Liver (tissue), 9 donors: ENCODE data around the gene CRIP1. TPM values are rescaled to one million over a fixed set of nuclear protein-coding genes. Genes with fewer than 3 reads are reported as not detected.

Experiments used
- DNase-seq: peaks from one replicate; pipeline ENCODE4 v3.0.0-alpha.2; 2017; ENCODE audit warnings: low spot score
- H3K27ac ChIP-seq, 2 donors: one replicate each; pipeline ENCODE4 v1.7.0; 2013; ENCODE audit warnings: inconsistent platforms in 2 of 2, low read length in 2 of 2, control low read depth in 1 of 2, low read depth in 1 of 2, mild to moderate bottlenecking in 1 of 2
- H3K27me3 ChIP-seq, 4 donors: one replicate each; pipeline versions ENCODE4 v1.6.1 to v1.7.0; 2013; ENCODE audit warnings: low read length in 3 of 4, inconsistent platforms in 1 of 4, mild to moderate bottlenecking in 1 of 4, moderate library complexity in 1 of 4; ENCODE audit not compliant: control insufficient read depth in 4 of 4, insufficient read depth in 4 of 4
- H3K36me3 ChIP-seq, 4 donors: one replicate each; pipeline versions ENCODE4 v1.6.1 to v1.7.0; 2013; ENCODE audit warnings: low read length in 3 of 4, mild to moderate bottlenecking in 3 of 4, low read depth in 1 of 4, moderate library complexity in 1 of 4; ENCODE audit not compliant: control insufficient read depth in 4 of 4, insufficient read depth in 3 of 4
- H3K4me1 ChIP-seq, 4 donors: one replicate each; pipeline versions ENCODE4 v1.6.1 to v1.7.0; 2013; ENCODE audit warnings: low read length in 3 of 4, mild to moderate bottlenecking in 3 of 4, moderate library complexity in 1 of 4; ENCODE audit not compliant: control insufficient read depth in 4 of 4, insufficient read depth in 4 of 4
- H3K4me3 ChIP-seq, 3 donors: one replicate each; pipeline versions ENCODE4 v1.6.1 to v1.7.0; 2013; ENCODE audit warnings: low read length in 3 of 3, control low read depth in 1 of 3, low read depth in 1 of 3, mild to moderate bottlenecking in 1 of 3
- H3K9ac ChIP-seq, 2 donors: one replicate each; pipeline ENCODE4 v1.7.0; 2013; ENCODE audit warnings: low read length in 2 of 2, mild to moderate bottlenecking in 2 of 2, moderate library complexity in 2 of 2, control low read depth in 1 of 2, low read depth in 1 of 2
- H3K9me3 ChIP-seq, 4 donors: one replicate each; pipeline versions ENCODE4 v1.6.1 to v1.7.0; 2013; ENCODE audit warnings: low read length in 3 of 4; ENCODE audit not compliant: control insufficient read depth in 4 of 4
- EGR1 ChIP-seq, 2 donors: IDR thresholded peaks; 2 replicates each; pipeline ENCODE4 v1.6.1; 2016 to 2018; ENCODE audit warnings: antibody characterized with exemption in 2 of 2, low read depth in 2 of 2
- FOXA1 ChIP-seq: IDR thresholded peaks from 2 replicates; pipeline ENCODE4 v1.6.1; 2016; ENCODE audit warnings: antibody characterized with exemption
- FOXA2 ChIP-seq: IDR thresholded peaks from 2 replicates; pipeline ENCODE4 v1.6.1; 2016; ENCODE audit warnings: antibody characterized with exemption
- GABPA ChIP-seq, 2 donors: IDR thresholded peaks in 1 of 2; conservative IDR thresholded peaks in 1 of 2; 2 replicates each; pipeline ENCODE4 v1.6.1; 2016; ENCODE audit warnings: antibody characterized with exemption in 2 of 2, mild to moderate bottlenecking in 1 of 2, moderate library complexity in 1 of 2
- HNF4A ChIP-seq, 2 donors: conservative IDR thresholded peaks; 2 replicates each; pipeline ENCODE4 v1.6.1; 2016; ENCODE audit warnings: antibody characterized with exemption in 2 of 2, mild to moderate bottlenecking in 2 of 2
- HNF4G ChIP-seq: IDR thresholded peaks from 2 replicates; pipeline ENCODE4 v1.6.1; 2016; ENCODE audit warnings: antibody characterized with exemption
- JUND ChIP-seq, 2 donors: IDR thresholded peaks; 2 replicates each; pipeline ENCODE4 v1.6.1; 2016; ENCODE audit warnings: antibody characterized with exemption in 2 of 2
- NR2F2 ChIP-seq: IDR thresholded peaks from 2 replicates; pipeline ENCODE4 v1.6.1; 2016; ENCODE audit warnings: antibody characterized with exemption
- RAD21 ChIP-seq, 2 donors: IDR thresholded peaks; 2 replicates each; pipeline ENCODE4 v1.6.1; 2016; ENCODE audit warnings: antibody characterized with exemption in 2 of 2, mild to moderate bottlenecking in 2 of 2
- RXRA ChIP-seq, 2 donors: IDR thresholded peaks; 2 replicates each; pipeline ENCODE4 v1.6.1; 2017 to 2018; ENCODE audit warnings: antibody characterized with exemption in 2 of 2, mild to moderate bottlenecking in 1 of 2
- TAF1 ChIP-seq: conservative IDR thresholded peaks from 2 replicates; pipeline ENCODE4 v1.6.1; 2016; ENCODE audit warnings: antibody characterized with exemption, mild to moderate bottlenecking
- YY1 ChIP-seq: IDR thresholded peaks from 2 replicates; pipeline ENCODE4 v1.6.1; 2016; ENCODE audit warnings: antibody characterized with exemption, mild to moderate bottlenecking
- WGBS: extraction: QIAGEN DNeasy Blood & Tissue Kit; methylation state at CpG from one replicate; pipeline ENCODE4 v1.1.7; 2013; 5-methylcytosine and 5-hydroxymethylcytosine counted together
- polyA plus RNA-seq, 2 donors: library from polyadenylated mRNA; stranded (reverse) in 1 of 2; unstranded in 1 of 2; fragments of 200-250 nt in 1 of 2; fragments of >200 nt in 1 of 2; fragmentation: Nextera tagmentation in 1 of 2; extraction: Ambion mirVana in 1 of 2; gene quantifications; one replicate each; pipeline versions ENCODE4 v1.2.1 to v1.2.3, GENCODE V29; 2013 to 2015
- total RNA-seq, 2 donors: library from RNA; depleted of rRNA; stranded (reverse); fragments of >200 nt; gene quantifications; one replicate each; pipeline ENCODE4 v1.2.3, GENCODE V29; 2014
- TF ChIP-seq, protein P1 (sequence below): IDR thresholded peaks from 2 replicates; pipeline ENCODE4 v1.6.1; 2016; ENCODE audit warnings: antibody characterized with exemption, mild to moderate bottlenecking
- TF ChIP-seq, protein P2 (sequence below): IDR thresholded peaks from 2 replicates; pipeline ENCODE4 v1.6.1; 2016; ENCODE audit warnings: antibody characterized with exemption
- TF ChIP-seq, protein P3 (sequence below): IDR thresholded peaks from 2 replicates; pipeline ENCODE4 v1.6.1; 2016; ENCODE audit warnings: antibody characterized with exemption
- TF ChIP-seq, protein P4 (sequence below): fragments of 150-350 bp; IDR thresholded peaks from 2 replicates; pipeline ENCODE4 v1.5.1; 2017; ENCODE audit warnings: improper control_type of control experiment, low read depth, low read length; ENCODE audit not compliant: missing input control
- donor health status: healthy.
- donor health status: healthy.
- donor health status: healthy.
- donor health status: healthy.
- donor health status: healthy.

CRIP1 gene
- total and polyA plus RNA-seq, 4 donors: 1.4 to 11.4 (median 3.9) TPM

GRCh38 chr14:105452963-105453362 is 33.7 kb upstream of the CRIP1 start:
- Histone ChIP-seq H3K27ac (no peak overlapping the region), H3K9me3 (no peaks in the 10 kb centered on the region), H3K4me1 (no peaks in the 10 kb centered on the region), H3K36me3 (peaks cover 2 to 39% (median 10%) of the 10 kb centered on the region in 4 donors), H3K9ac (no peak overlapping the region), H3K4me3 (no peak overlapping the region), H3K27me3 (no peaks in the 10 kb centered on the region)
- TF ChIP-seq FOXA1: no peak
- WGBS: 92% methylated on average over 14 of the region's 14 CpGs
- DNase-seq: no peak

DNA sequence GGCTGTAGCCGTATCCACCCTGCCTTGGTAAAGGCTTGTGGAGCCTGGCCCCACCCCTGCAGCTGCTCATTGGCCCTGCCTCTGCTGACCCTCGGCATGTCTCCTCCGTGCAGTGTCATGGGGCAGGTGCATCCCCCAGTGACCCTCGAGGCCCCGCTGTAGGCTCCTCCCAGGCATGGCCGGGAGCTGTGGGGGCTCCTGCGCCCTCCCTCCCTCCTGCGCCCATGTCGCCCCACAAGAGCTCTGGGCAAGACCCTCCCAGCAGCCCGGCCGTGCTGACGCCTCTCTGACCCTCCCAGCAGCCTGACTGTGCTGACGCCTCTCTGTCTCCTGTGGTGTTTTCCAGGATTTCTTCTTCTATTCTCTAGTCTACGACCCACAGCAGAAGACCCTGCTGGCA is 32.8 kb upstream of the CRIP1 start:
- TF ChIP-seq, protein P1, sequence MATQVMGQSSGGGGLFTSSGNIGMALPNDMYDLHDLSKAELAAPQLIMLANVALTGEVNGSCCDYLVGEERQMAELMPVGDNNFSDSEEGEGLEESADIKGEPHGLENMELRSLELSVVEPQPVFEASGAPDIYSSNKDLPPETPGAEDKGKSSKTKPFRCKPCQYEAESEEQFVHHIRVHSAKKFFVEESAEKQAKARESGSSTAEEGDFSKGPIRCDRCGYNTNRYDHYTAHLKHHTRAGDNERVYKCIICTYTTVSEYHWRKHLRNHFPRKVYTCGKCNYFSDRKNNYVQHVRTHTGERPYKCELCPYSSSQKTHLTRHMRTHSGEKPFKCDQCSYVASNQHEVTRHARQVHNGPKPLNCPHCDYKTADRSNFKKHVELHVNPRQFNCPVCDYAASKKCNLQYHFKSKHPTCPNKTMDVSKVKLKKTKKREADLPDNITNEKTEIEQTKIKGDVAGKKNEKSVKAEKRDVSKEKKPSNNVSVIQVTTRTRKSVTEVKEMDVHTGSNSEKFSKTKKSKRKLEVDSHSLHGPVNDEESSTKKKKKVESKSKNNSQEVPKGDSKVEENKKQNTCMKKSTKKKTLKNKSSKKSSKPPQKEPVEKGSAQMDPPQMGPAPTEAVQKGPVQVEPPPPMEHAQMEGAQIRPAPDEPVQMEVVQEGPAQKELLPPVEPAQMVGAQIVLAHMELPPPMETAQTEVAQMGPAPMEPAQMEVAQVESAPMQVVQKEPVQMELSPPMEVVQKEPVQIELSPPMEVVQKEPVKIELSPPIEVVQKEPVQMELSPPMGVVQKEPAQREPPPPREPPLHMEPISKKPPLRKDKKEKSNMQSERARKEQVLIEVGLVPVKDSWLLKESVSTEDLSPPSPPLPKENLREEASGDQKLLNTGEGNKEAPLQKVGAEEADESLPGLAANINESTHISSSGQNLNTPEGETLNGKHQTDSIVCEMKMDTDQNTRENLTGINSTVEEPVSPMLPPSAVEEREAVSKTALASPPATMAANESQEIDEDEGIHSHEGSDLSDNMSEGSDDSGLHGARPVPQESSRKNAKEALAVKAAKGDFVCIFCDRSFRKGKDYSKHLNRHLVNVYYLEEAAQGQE: no peak
- no peak for TF ChIP-seq FOXA2
- TF ChIP-seq RAD21 (IDR thresholded peaks at IDR 0.05): no peak
- WGBS: 93% methylated on average over 14 of the region's 14 CpGs
- Histone ChIP-seq H3K4me1 (no peaks in the 10 kb centered on the region), H3K9me3 (no peaks in the 10 kb centered on the region), H3K4me3 (no peak overlapping the region), H3K27ac (no peak overlapping the region), H3K27me3 (no peaks in the 10 kb centered on the region), H3K9ac (no peak overlapping the region), H3K36me3 (peaks cover 2 to 42% (median 12%) of the 10 kb centered on the region in 4 donors)
- DNase-seq: no peak

- Histone ChIP-seq H3K9ac (no peak overlapping the region), H3K9me3 (no peaks in the 10 kb centered on the region), H3K27ac (no peak overlapping the region), H3K4me1 (no peaks in the 10 kb centered on the region), H3K36me3 (peaks cover 2 to 41% (median 12%) of the 10 kb centered on the region in 4 donors), H3K27me3 (no peaks in the 10 kb centered on the region), H3K4me3 (no peak overlapping the region)
- TF ChIP-seq, protein P2, sequence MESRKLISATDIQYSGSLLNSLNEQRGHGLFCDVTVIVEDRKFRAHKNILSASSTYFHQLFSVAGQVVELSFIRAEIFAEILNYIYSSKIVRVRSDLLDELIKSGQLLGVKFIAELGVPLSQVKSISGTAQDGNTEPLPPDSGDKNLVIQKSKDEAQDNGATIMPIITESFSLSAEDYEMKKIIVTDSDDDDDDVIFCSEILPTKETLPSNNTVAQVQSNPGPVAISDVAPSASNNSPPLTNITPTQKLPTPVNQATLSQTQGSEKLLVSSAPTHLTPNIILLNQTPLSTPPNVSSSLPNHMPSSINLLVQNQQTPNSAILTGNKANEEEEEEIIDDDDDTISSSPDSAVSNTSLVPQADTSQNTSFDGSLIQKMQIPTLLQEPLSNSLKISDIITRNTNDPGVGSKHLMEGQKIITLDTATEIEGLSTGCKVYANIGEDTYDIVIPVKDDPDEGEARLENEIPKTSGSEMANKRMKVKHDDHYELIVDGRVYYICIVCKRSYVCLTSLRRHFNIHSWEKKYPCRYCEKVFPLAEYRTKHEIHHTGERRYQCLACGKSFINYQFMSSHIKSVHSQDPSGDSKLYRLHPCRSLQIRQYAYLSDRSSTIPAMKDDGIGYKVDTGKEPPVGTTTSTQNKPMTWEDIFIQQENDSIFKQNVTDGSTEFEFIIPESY: no peak
- no peak for TF ChIP-seq FOXA1
- TF ChIP-seq RXRA (IDR thresholded peaks at IDR 0.05): no peak
- no peak for TF ChIP-seq RAD21 (IDR thresholded peaks at IDR 0.05)
- TF ChIP-seq, protein P3, sequence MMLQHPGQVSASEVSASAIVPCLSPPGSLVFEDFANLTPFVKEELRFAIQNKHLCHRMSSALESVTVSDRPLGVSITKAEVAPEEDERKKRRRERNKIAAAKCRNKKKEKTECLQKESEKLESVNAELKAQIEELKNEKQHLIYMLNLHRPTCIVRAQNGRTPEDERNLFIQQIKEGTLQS: no peak
- TF ChIP-seq, protein P4, sequence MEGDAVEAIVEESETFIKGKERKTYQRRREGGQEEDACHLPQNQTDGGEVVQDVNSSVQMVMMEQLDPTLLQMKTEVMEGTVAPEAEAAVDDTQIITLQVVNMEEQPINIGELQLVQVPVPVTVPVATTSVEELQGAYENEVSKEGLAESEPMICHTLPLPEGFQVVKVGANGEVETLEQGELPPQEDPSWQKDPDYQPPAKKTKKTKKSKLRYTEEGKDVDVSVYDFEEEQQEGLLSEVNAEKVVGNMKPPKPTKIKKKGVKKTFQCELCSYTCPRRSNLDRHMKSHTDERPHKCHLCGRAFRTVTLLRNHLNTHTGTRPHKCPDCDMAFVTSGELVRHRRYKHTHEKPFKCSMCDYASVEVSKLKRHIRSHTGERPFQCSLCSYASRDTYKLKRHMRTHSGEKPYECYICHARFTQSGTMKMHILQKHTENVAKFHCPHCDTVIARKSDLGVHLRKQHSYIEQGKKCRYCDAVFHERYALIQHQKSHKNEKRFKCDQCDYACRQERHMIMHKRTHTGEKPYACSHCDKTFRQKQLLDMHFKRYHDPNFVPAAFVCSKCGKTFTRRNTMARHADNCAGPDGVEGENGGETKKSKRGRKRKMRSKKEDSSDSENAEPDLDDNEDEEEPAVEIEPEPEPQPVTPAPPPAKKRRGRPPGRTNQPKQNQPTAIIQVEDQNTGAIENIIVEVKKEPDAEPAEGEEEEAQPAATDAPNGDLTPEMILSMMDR: no peak
- no peak for TF ChIP-seq EGR1 (IDR thresholded peaks at IDR 0.05; ENCODE audit: low read depth in 2 of 2)
- TF ChIP-seq YY1: no peak
- no peak for TF ChIP-seq JUND (IDR thresholded peaks at IDR 0.05)
- TF ChIP-seq, protein P1: no peak
- TF ChIP-seq TAF1: no peak
- TF ChIP-seq NR2F2: no peak
- no peak for TF ChIP-seq GABPA (IDR thresholded peaks at IDR 0.05 in 1 of 2, conservative IDR thresholded peaks at IDR 0.05 in 1 of 2)
- TF ChIP-seq HNF4G: no peak
- TF ChIP-seq HNF4A (conservative IDR thresholded peaks at IDR 0.05): no peak
- 91% methylated on average over 22 of the region's 22 CpGs for WGBS
- no peak for DNase-seq
Observed at GRCh38 chr14:105455086-105455640, 31.5 kb upstream of the CRIP1 start.
